Ectodermal cell (in vitro differentiated cells): Measurements from ENCODE around the gene TPM2.

Source experiments
- H3K27ac ChIP-seq: 2 replicates; pipeline ENCODE4 v1.7.0; 2013; ENCODE audit warnings: mild to moderate bottlenecking, low read depth, low read length; ENCODE audit not compliant: insufficient read depth, poor library complexity, severe bottlenecking
- H3K27me3 ChIP-seq: 2 replicates; pipeline ENCODE4 v1.7.0; 2013; ENCODE audit warnings: mild to moderate bottlenecking, low read length; ENCODE audit not compliant: insufficient read depth, control insufficient read depth, poor library complexity, severe bottlenecking
- H3K36me3 ChIP-seq: one replicate; pipeline ENCODE4 v1.7.0; 2013; ENCODE audit warnings: low read length; ENCODE audit not compliant: control insufficient read depth, insufficient read depth
- H3K4me1 ChIP-seq: one replicate; pipeline ENCODE4 v1.7.0; 2013; ENCODE audit warnings: low read length; ENCODE audit not compliant: control insufficient read depth, insufficient read depth
- H3K4me3 ChIP-seq: 2 replicates; pipeline ENCODE4 v1.7.0; 2013; ENCODE audit warnings: low read depth, low read length, control low read depth; ENCODE audit not compliant: insufficient read depth
- H3K9me3 ChIP-seq: 2 replicates; pipeline ENCODE4 v1.7.0; 2013; ENCODE audit warnings: mild to moderate bottlenecking, low read length, moderate library complexity; ENCODE audit not compliant: control insufficient read depth
- WGBS, 2 experiments: methylation state at CpG; one replicate each; pipeline ENCODE4 v1.1.7; 2013; ENCODE audit warnings: missing lambda C conversion rate in 2 of 2; 5-methylcytosine and 5-hydroxymethylcytosine counted together

The TPM2 gene

DNA sequence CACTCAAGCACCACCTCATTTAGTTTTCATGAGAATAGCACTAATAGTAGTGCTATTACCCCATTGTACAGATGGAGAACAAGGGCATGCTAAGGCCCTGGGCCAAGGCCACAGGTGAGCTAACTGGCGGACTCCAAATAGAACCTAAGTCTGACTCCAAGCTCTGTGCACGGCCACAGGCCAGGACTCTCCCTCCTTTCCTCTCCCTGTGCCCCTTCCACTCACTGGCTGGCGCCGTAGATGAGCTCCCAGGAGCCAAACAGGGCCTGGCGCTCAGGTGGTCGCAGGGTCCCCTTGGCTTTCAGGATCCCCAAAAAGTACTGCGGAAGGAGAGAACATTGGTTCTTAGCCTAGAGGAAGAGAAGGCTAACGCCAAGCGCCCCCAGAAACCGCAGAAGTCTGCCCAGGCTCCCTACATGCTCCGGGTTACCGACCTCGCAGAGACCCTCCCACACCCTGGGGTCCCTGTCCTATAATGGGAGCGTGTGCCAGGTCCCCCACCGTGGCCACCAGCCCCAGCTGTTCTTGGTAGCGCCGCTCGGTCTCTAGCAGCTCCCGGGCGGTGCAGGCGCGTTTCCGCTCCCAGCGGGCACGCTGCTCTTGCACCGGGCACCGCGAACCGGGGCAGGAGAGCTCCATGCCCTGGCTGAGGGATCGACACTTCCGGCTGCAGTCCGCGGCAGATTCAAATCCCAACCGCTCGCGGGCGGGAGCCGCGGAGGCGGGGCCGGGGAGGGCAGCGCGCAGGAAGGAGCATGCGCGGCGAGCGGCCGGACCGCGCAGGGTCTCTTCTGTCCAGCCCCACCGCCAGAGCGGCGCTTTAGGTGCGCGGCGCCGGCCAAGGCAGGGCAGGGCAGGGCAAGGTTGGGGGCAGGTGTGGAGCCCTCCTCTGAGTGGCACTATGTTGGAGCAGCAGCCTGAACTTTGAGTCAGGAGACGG is 24.9 kb downstream of the TPM2 start, which contains the start of gene ARHGEF39:
TSS of gene ARHGEF39 (minus strand) at position 665 of the 940 bp plus-strand sequence. CDS start at position 639, 26 bp downstream.
- peaks cover 24% of the 10 kb centered on the region for H3K36me3 ChIP-seq
- H3K27ac ChIP-seq: no peak within 1 kb of the TSS
- peak within 1 kb of the TSS; percentile 69 for H3K4me3 ChIP-seq
- WGBS, 2 experiments: 8% methylated on average over 58 of the region's 58 CpGs
- peaks cover 11% of the 10 kb centered on the region for H3K4me1 ChIP-seq
- no peaks in the 10 kb centered on the region for H3K27me3 ChIP-seq
- H3K9me3 ChIP-seq: no peaks in the 10 kb centered on the region

DNA sequence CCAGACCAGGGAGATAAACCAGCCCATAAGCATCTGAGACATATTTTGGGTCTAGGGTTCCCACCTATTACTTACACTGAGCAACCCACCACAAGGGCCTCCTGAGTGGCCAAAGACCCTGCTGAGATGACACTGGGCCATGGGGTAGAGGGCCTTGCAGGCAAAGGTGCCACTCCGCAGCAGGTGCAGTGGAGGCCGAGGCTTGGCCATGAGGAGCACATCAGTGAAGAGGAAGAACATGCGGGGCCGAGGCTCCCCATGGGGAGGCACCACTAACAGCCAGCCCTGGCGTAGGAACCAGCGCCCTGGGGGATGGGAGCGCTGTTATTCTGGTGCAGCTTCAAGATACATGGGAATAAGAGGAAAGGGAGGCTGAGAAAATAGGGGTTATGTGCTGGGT is 27.3 kb downstream of the TPM2 start:
- Histone ChIP-seq H3K27me3 (no peaks in the 10 kb centered on the region), H3K36me3 (peaks cover 24% of the 10 kb centered on the region), H3K4me3 (no peak overlapping the region), H3K27ac (no peak overlapping the region), H3K4me1 (peaks cover 16% of the 10 kb centered on the region), H3K9me3 (no peaks in the 10 kb centered on the region)
- 96% methylated on average over 7 of the region's 7 CpGs for WGBS, 2 experiments

DNA sequence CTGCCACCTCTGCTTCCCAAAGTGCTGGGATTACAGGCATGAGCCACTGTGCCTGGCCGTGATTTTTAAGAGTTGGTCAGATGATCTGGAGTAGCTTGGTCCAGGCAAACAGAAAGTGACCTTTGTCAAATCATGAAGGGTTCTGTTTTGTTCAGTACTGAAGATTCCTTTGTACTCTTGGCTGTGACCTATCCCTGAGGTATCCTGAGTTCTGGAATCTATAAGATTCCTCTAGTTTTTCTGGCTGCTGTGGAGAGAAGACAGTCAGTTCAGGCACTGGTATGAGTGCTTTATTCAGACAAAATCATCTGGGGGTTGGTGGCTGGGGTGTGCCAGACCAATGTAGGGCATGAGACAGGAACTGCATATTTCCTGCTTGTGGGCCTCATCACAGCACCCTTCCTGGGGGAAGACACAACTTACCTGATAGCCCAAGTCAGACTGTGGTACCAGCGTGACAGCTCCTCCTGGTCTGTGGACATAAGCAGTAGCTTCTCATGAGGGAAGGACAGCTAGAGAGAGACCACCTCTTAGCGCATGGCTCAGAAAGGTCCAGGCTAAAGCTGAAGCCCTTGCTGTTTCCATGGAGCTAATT is 27.9 kb downstream of the TPM2 start:
- Histone ChIP-seq H3K9me3 (no peaks in the 10 kb centered on the region), H3K27ac (no peak overlapping the region), H3K4me1 (peaks cover 16% of the 10 kb centered on the region), H3K36me3 (peaks cover 24% of the 10 kb centered on the region), H3K4me3 (no peak overlapping the region), H3K27me3 (peaks cover 2% of the 10 kb centered on the region)
- WGBS, 2 experiments: 94 to 95% methylated on average over 3 of the region's 3 CpGs

DNA sequence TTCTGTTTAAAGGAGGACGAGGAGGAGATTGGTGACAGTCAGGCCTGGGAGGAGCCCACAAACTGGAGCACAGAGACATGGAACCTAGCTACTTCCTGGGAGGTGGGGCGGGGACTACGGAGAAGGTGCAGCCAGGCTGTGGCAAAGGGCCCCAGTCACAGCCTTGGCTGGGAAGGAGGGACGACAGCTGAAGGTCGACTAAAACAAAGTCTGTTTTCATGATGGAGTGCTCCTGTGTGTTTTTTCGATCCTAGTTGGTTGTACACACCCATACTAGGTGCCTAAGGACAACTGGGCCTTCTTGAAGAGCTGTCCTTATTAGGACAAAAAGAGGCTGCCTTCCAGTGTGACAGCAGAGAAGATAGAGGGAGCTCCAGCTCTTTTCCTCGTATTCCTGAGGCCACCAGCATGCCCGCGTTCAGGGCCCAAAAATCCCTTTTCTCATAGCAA is 28.7 kb downstream of the TPM2 start:
- Histone ChIP-seq H3K27ac (peak overlapping the region; percentile 9), H3K4me1 (peaks cover 16% of the 10 kb centered on the region), H3K36me3 (peaks cover 24% of the 10 kb centered on the region), H3K4me3 (no peak overlapping the region), H3K27me3 (peaks cover 10% of the 10 kb centered on the region), H3K9me3 (no peaks in the 10 kb centered on the region)
- 74 to 79% methylated on average over 9 of the region's 9 CpGs for WGBS, 2 experiments

DNA sequence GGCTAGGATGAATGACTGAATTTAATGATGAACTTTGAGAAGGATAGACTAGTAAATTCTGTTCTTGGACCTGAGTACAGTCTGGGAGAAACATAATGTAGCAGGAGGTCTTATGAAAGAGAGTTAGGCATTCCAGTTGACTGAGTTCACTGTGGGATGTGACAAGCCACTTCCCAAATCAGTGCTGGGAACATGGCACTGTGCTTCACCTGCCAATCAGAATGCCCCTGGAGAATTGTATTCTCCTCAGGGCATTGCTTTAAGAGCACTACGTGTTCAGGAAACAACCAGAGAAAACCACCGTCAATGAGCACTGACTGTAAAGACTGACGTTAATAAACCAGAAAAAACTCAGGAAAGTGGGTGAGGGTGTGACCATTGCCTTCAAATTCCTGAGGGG is 30.4 kb downstream of the TPM2 start:
- H3K36me3 ChIP-seq: peaks cover 24% of the 10 kb centered on the region
- peaks cover 10% of the 10 kb centered on the region for H3K27me3 ChIP-seq
- 89 to 92% methylated on average over 3 of the region's 3 CpGs for WGBS, 2 experiments
- peaks cover 13% of the 10 kb centered on the region for H3K4me1 ChIP-seq
- H3K27ac ChIP-seq: no peak overlapping the region
- peak overlapping the region; percentile 84 for H3K4me3 ChIP-seq
- H3K9me3 ChIP-seq: no peaks in the 10 kb centered on the region

DNA sequence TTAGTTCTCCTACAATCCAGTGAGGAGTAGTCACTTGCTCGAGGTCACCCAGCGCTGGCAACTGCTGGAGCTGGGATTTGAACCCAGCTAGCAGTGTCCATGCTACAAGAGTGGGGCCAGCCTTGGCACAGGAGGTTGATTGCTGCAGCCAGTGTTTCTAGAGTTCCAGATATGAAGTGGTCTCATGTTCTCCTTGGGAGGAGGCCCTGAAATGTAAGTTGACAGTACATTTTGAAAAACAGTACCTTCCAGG is 30.8 kb downstream of the TPM2 start:
- H3K27ac ChIP-seq: no peak overlapping the region

DNA sequence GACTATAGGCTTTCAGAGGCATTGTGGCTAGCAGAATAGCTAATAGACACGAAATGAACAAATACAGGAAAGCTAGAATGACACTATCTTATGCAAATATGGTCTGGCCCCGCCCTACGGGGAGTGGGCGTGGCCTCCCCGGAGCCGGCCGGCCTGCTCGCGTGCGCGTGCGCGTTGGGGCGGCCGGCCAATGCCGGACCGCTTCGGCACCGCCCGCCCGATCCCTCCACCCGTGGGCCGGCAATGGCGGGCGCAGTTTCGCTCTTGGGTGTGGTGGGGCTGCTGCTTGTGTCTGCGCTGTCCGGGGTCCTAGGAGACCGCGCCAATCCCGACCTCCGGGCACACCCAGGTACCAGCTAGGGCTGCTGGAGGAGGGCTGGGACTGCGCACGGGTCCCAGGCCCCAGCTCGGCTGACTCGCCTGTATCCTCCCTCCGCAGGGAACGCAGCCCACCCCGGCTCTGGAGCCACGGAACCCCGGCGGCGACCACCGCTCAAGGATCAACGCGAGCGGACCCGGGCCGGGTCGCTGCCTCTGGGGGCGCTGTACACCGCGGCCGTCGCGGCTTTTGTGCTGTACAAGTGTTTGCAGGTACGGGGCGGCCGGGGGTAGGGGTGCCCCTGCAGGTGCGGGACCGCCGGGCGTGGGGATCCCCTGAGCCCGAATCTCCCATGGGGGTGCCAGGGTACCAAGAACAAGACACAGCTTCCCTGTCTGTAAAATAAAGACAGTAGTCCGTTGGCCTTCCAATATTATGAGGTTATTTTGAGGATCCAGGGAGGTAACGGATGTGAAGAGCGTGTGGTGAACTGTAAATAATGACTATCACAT is 31.4 kb downstream of the TPM2 start, which contains the start of gene CCDC107:
TSS of gene CCDC107 (plus strand) at position 156 of the 831 bp plus-strand sequence. CDS start at position 244, 88 bp downstream.
- 1% methylated on average over 67 of the region's 67 CpGs for WGBS, 2 experiments
- peaks cover 5% of the 10 kb centered on the region for H3K4me1 ChIP-seq
- peak within 1 kb of the TSS; percentile 100 for H3K27ac ChIP-seq
- peak within 1 kb of the TSS; percentile 84 for H3K4me3 ChIP-seq
- H3K27me3 ChIP-seq: peaks cover 10% of the 10 kb centered on the region
- H3K36me3 ChIP-seq: peaks cover 24% of the 10 kb centered on the region
- H3K9me3 ChIP-seq: no peaks in the 10 kb centered on the region

More for the DNA sequence above, 30.8 kb downstream of the TPM2 start:
- no peaks in the 10 kb centered on the region for H3K9me3 ChIP-seq
- H3K27me3 ChIP-seq: peaks cover 10% of the 10 kb centered on the region
- H3K4me1 ChIP-seq: peaks cover 8% of the 10 kb centered on the region
- WGBS, 2 experiments: 4 to 9% methylated on average over 2 of the region's 2 CpGs
- H3K36me3 ChIP-seq: peaks cover 24% of the 10 kb centered on the region
- H3K4me3 ChIP-seq: peak overlapping the region; percentile 84

DNA sequence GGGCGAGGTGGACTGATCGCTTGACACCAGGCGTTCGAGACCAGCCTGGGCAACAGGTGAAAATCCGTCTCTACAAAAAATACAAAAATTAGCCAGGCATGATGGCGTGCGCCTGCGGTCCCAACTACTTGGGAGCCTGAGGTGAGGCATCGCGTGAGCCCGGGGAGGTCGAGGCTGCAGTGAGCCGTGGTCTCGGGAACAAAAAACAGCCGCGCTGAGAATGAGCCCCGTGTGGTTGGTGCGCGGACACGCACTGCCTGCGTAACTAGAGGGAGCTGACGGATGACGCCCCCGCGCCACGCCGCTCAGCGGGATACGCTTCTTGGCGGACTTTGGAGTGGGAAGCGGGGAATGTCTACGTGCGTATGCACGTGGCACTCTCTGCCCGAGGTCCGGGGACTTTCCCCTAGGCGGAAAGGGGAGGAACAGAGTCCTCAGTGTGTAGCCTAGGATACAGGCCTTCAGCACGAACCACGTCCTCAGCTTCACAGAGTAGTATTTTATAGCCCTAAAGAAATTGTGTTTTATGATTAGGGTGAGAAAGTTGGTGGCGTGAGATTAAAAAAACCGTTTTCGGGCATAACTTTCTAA is 32.1 kb downstream of the TPM2 start, which contains the start of gene RMRP:
TSS of gene RMRP (minus strand) at position 474 of the 591 bp plus-strand sequence.
- H3K27ac ChIP-seq: peak within 1 kb of the TSS; percentile 100
- peaks cover 5% of the 10 kb centered on the region for H3K4me1 ChIP-seq
- H3K9me3 ChIP-seq: no peaks in the 10 kb centered on the region
- H3K36me3 ChIP-seq: peaks cover 17% of the 10 kb centered on the region
- WGBS, 2 experiments: 1 to 2% methylated on average over 42 of the region's 42 CpGs
- H3K27me3 ChIP-seq: peaks cover 10% of the 10 kb centered on the region
- H3K4me3 ChIP-seq: peak within 1 kb of the TSS; percentile 84

DNA sequence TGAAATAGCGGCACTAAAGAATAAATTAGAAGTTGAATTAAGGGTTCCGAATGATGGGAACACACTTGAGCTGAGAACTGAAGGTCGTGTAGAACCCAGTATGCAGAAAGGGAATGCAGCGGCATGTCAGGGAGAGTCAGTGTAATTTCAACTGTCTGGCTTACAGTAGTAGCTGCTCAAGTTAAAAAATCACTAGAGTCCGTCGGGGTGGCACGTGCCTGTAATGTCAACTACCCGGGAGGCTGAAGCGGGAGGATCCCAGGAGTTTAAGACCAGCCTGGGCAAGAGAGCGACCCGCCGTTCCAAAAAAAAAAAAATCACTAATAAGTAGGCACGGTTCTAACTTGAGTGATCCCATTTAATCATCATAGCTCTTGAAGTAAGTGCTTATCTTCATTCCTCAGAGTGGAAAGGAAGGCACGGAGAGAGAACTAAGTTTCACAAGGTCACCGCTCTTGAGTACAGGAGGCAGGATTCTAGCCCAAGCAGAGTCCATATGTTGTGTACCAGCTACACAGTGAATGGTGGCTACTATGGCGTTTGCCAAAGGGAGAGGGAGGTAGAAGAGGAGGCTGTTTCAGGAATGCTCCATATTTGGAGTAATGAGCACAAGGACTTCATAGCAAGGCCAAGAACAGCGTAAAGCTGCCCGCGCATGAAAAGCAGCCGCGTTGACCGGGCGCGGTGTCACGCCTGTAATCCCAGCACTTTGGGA is 32.7 kb downstream of the TPM2 start:
- Histone ChIP-seq H3K36me3 (peaks cover 11% of the 10 kb centered on the region), H3K4me1 (peaks cover 5% of the 10 kb centered on the region), H3K27me3 (peaks cover 10% of the 10 kb centered on the region), H3K4me3 (peak overlapping the region; percentile 84), H3K27ac (peak overlapping the region; percentile 83), H3K9me3 (no peaks in the 10 kb centered on the region)
- WGBS, 2 experiments: 52 to 53% methylated on average over 25 of the region's 25 CpGs
